HepG2 (cell line): ENCODE data around the gene NDUFS7. TPM values are rescaled to one million over a fixed set of nuclear protein-coding genes. Genes with fewer than 3 reads are reported as not detected.
A peak's percentile ranks its signal among the peaks of the same experiment; 100 is the strongest.

ENCODE experiments used
- CSRNP2 ChIP-seq: sonication (generic); formaldehyde crosslinking; conservative IDR thresholded peaks from 2 replicates; pipeline ENCODE4 v1.8.0; 2022; ENCODE audit warnings: low read depth, missing genetic modification reagents
- E2F1 ChIP-seq: sonication (generic); formaldehyde crosslinking; IDR thresholded peaks from 2 replicates; pipeline ENCODE4 v1.5.0; 2020; ENCODE audit warnings: missing genetic modification reagents
- GZF1 ChIP-seq: sonication (generic); formaldehyde crosslinking; IDR thresholded peaks from 2 replicates; pipeline ENCODE4 v1.5.1; 2020; ENCODE audit warnings: mild to moderate bottlenecking, missing genetic modification reagents
- SOX5 ChIP-seq: IDR thresholded peaks from 2 replicates; pipeline ENCODE4 v1.6.1; 2016; ENCODE audit warnings: borderline replicate concordance
- U2AF1 ChIP-seq: fragments of 200-400 bp; formaldehyde crosslinking; optimal IDR thresholded peaks from 2 replicates; pipeline ENCODE3; 2017; ENCODE audit warnings: mild to moderate bottlenecking, low read depth, low read length
- ZBTB20 ChIP-seq: sonication (generic); formaldehyde crosslinking; IDR thresholded peaks from 2 replicates; pipeline ENCODE4 v1.8.1; 2023; ENCODE audit warnings: missing genetic modification reagents, low read depth, mild to moderate bottlenecking, borderline replicate concordance
- ZBTB21 ChIP-seq: sonication (generic); formaldehyde crosslinking; IDR thresholded peaks from 2 replicates; pipeline ENCODE4 v1.4.0; 2020; ENCODE audit warnings: missing genetic modification reagents
- ZFYVE20 ChIP-seq: sonication (generic); formaldehyde crosslinking; IDR thresholded peaks from 2 replicates; pipeline ENCODE4 v1.8.0; 2023; ENCODE audit warnings: low read depth, mild to moderate bottlenecking, moderate library complexity, missing genetic modification reagents, borderline replicate concordance
- ZNF205 ChIP-seq: IDR thresholded peaks from 2 replicates; pipeline ENCODE4 v1.6.1; 2018; ENCODE audit warnings: missing biosample characterization, missing genetic modification reagents
- ZNF407 ChIP-seq: sonication (generic); formaldehyde crosslinking; IDR thresholded peaks from one replicate; pipeline ENCODE4 v1.5.1; 2020; ENCODE audit warnings: mild to moderate bottlenecking, missing genetic modification reagents; ENCODE audit errors: not compliant biosample characterization
- ZNF512B ChIP-seq: sonication (generic); formaldehyde crosslinking; IDR thresholded peaks from 2 replicates; pipeline ENCODE4 v1.5.1; 2020; ENCODE audit warnings: missing genetic modification reagents, mild to moderate bottlenecking, borderline replicate concordance
- ZNF670 ChIP-seq: sonication (generic); formaldehyde crosslinking; IDR thresholded peaks from 2 replicates; pipeline ENCODE4 v1.8.0; 2022; ENCODE audit warnings: mild to moderate bottlenecking, missing genetic modification reagents, borderline replicate concordance
- ZNF883 ChIP-seq: sonication (generic); formaldehyde crosslinking; IDR thresholded peaks from 2 replicates; pipeline ENCODE4 v1.5.1; 2020; ENCODE audit warnings: mild to moderate bottlenecking, missing genetic modification reagents; ENCODE audit errors: not compliant biosample characterization
- polyA plus RNA-seq, 8 experiments: library from polyadenylated mRNA; depleted of rRNA in 3 of 8; stranded (reverse) in 7 of 8; unstranded in 1 of 8; fragments of >200 nt; fragmentation: Illumina TruSeq in 4 of 8; extraction: Trizol in 4 of 8; gene quantifications; 2 replicates each; pipeline versions ENCODE4 v1.2.1 to v1.2.3, GENCODE V29; 2011 to 2016; ENCODE audit warnings: low read depth in 4 of 8, missing spikeins in 1 of 8, mixed read lengths in 1 of 8; ENCODE audit not compliant: insufficient read depth in 1 of 8
- total RNA-seq, 5 experiments: library from RNA; depleted of rRNA; stranded (reverse); fragments of >200 nt; fragmentation: Illumina TruSeq; extraction: Trizol; gene quantifications; 2 replicates each; pipeline ENCODE4 v1.2.3, GENCODE V29; 2016; ENCODE audit warnings: low read depth in 1 of 5

NDUFS7 gene
- total and polyA plus RNA-seq, 2 of the 13 experiments (the other 11 are each of a cell fraction or from before 2014, with no cell fraction given) = 34.3 to 66.9 TPM

- peak; percentile 79 for TF ChIP-seq ZNF407 (CRISPR knock-in tag)
- TF ChIP-seq CSRNP2 (CRISPR knock-in tag) = no peak
- TF ChIP-seq ZBTB21 = no peak
- peak; percentile 64 for TF ChIP-seq SOX5 (CRISPR knock-in tag)
- no peak for TF ChIP-seq ZNF512B
- peak; percentile 61 for TF ChIP-seq E2F1
- TF ChIP-seq ZFYVE20 = no peak
- no peak for TF ChIP-seq ZNF670 (CRISPR knock-in tag)
- 0 out of 2 replicates have a peak, but pooled peaks have one; percentile 56 for TF ChIP-seq ZNF205 (CRISPR knock-in tag)
- no peak for TF ChIP-seq GZF1 (CRISPR knock-in tag)
- peak; percentile 57; the same call in 1 of the 2 replicates for TF ChIP-seq ZBTB20 (CRISPR knock-in tag)
- no peak for TF ChIP-seq U2AF1
- no peak for TF ChIP-seq ZNF883
Measured at GRCh38 chr19:1373534-1374249, 10.0 kb upstream of the NDUFS7 start (continued).
